Mesendoderm (in vitro differentiated cells): Measurements from ENCODE around the gene RHOT2.

Experiments used
- DNase-seq: peaks from one replicate; pipeline ENCODE4 v3.0.0; 2013
- H2AK5ac ChIP-seq: 2 replicates; pipeline ENCODE4 v1.6.1; 2013; ENCODE audit warnings: low read length, inconsistent platforms
- H2BK120ac ChIP-seq: 2 replicates; pipeline ENCODE4 v1.6.1; 2013; ENCODE audit warnings: low read depth, mild to moderate bottlenecking, low read length, moderate library complexity, mixed read lengths
- H2BK15ac ChIP-seq: replicated peaks from 2 replicates; pipeline ENCODE4 v1.6.1; 2013; ENCODE audit warnings: low read depth, mild to moderate bottlenecking, moderate library complexity
- H2BK5ac ChIP-seq: 2 replicates; pipeline ENCODE4 v1.6.1; 2013; ENCODE audit warnings: low read length, inconsistent platforms
- H3K18ac ChIP-seq: 2 replicates; pipeline ENCODE4 v1.6.1; 2013; ENCODE audit warnings: mild to moderate bottlenecking, low read length, mixed read lengths
- H3K23ac ChIP-seq: one replicate; pipeline ENCODE4 v1.6.1; 2013; ENCODE audit warnings: low read length
- H3K27ac ChIP-seq: 2 replicates; pipeline ENCODE4 v1.5.1; 2013; ENCODE audit warnings: low read depth, mild to moderate bottlenecking, inconsistent platforms, low read length, moderate library complexity
- H3K27me3 ChIP-seq: 2 replicates; pipeline ENCODE4 v1.6.1; 2013; ENCODE audit warnings: low read length, control low read depth, mild to moderate bottlenecking, inconsistent platforms; ENCODE audit not compliant: insufficient read depth, poor library complexity
- H3K36me3 ChIP-seq: 2 replicates; pipeline ENCODE4 v1.6.1; 2013; ENCODE audit warnings: low read length, inconsistent platforms; ENCODE audit not compliant: control insufficient read depth, insufficient read depth
- H3K4ac ChIP-seq: one replicate; pipeline ENCODE4 v1.6.1; 2013; ENCODE audit warnings: low read depth, mild to moderate bottlenecking, low read length, moderate library complexity
- H3K4me1 ChIP-seq: 2 replicates; pipeline ENCODE4 v1.6.1; 2013; ENCODE audit warnings: low read depth, low read length, inconsistent platforms; ENCODE audit not compliant: control insufficient read depth
- H3K4me2 ChIP-seq: 2 replicates; pipeline ENCODE4 v1.6.1; 2013; ENCODE audit warnings: low read length
- H3K4me3 ChIP-seq: 2 replicates; pipeline ENCODE4 v1.5.1; 2013; ENCODE audit warnings: mild to moderate bottlenecking, low read length
- H3K56ac ChIP-seq: one replicate; pipeline ENCODE4 v1.6.1; 2013; ENCODE audit warnings: low read length
- H3K79me1 ChIP-seq: 2 replicates; pipeline ENCODE4 v1.6.1; 2013; ENCODE audit warnings: low read length, inconsistent platforms
- H3K79me2 ChIP-seq: 2 replicates; pipeline ENCODE4 v1.6.1; 2013; ENCODE audit warnings: mild to moderate bottlenecking, low read length; ENCODE audit not compliant: control insufficient read depth, insufficient read depth
- H3K9ac ChIP-seq: 2 replicates; pipeline ENCODE4 v1.6.1; 2013; ENCODE audit warnings: low read length, inconsistent platforms
- H4K5ac ChIP-seq: one replicate; pipeline ENCODE4 v1.6.1; 2013; ENCODE audit warnings: low read length
- H4K8ac ChIP-seq: one replicate; pipeline ENCODE4 v1.6.1; 2013; ENCODE audit warnings: low read depth, mild to moderate bottlenecking, control low read depth, low read length, moderate library complexity
- WGBS: extraction: QIAGEN DNeasy Blood & Tissue Kit; methylation state at CpG from one replicate; pipeline ENCODE4 v1.1.7; 2013; ENCODE audit warnings: low lambda C conversion rate, missing lambda C conversion rate; ENCODE audit not compliant: insufficient coverage; ENCODE audit errors: extremely low coverage; 5-methylcytosine and 5-hydroxymethylcytosine counted together

RHOT2 gene

GRCh38 chr16:649631-650030 is 18.3 kb upstream of the RHOT2 start:
- H3K4me1 ChIP-seq = no peaks in the 10 kb centered on the region
- H2AK5ac ChIP-seq = no peak overlapping the region
- peak overlapping the region; percentile 8 for H3K18ac ChIP-seq
- no peak overlapping the region for H2BK120ac ChIP-seq
- peak overlapping the region; percentile 83 for H3K56ac ChIP-seq
- H4K5ac ChIP-seq = no peak overlapping the region
- no peaks in the 10 kb centered on the region for H3K36me3 ChIP-seq
- WGBS = no CpG with 5 or more reads among the region's 44 CpGs
- H3K4ac ChIP-seq = peak overlapping the region; percentile 11
- no peak overlapping the region for H2BK15ac ChIP-seq
- H3K9ac ChIP-seq = peak overlapping the region; percentile 80
- no peak overlapping the region for H2BK5ac ChIP-seq
- H3K4me3 ChIP-seq = peak overlapping the region; percentile 43
- H4K8ac ChIP-seq = peak overlapping the region; percentile 16
- H3K23ac ChIP-seq = no peak overlapping the region
- H3K79me1 ChIP-seq = no peaks in the 10 kb centered on the region
- no peaks in the 10 kb centered on the region for H3K79me2 ChIP-seq
- no peak overlapping the region for H3K27ac ChIP-seq
- no peaks in the 10 kb centered on the region for H3K27me3 ChIP-seq
- peak overlapping the region; percentile 67 for H3K4me2 ChIP-seq
- no peak for DNase-seq

- no peak overlapping the region for H2AK5ac ChIP-seq
- no peak overlapping the region for H3K18ac ChIP-seq
- H2BK15ac ChIP-seq = no peak overlapping the region
- H2BK5ac ChIP-seq = no peak overlapping the region
- H4K8ac ChIP-seq = no peak overlapping the region
- H3K9ac ChIP-seq = no peak overlapping the region
- no peak overlapping the region for H3K4ac ChIP-seq
- no peaks in the 10 kb centered on the region for H3K4me1 ChIP-seq
- no peak for DNase-seq
- H3K27ac ChIP-seq = no peak overlapping the region
- H4K5ac ChIP-seq = no peak overlapping the region
- no peak overlapping the region for H3K4me3 ChIP-seq
- no peak overlapping the region for H3K4me2 ChIP-seq
- H2BK120ac ChIP-seq = no peak overlapping the region
- H3K79me1 ChIP-seq = no peaks in the 10 kb centered on the region
- H3K36me3 ChIP-seq = no peaks in the 10 kb centered on the region
- no CpG with 5 or more reads among the region's 22 CpGs for WGBS
- no peak overlapping the region for H3K56ac ChIP-seq
- no peak overlapping the region for H3K23ac ChIP-seq
- H3K79me2 ChIP-seq = no peaks in the 10 kb centered on the region
- H3K27me3 ChIP-seq = no peaks in the 10 kb centered on the region
These were observed 16.1 kb upstream of the RHOT2 start for GRCh38 chr16:651844-652243.

GRCh38 chr16:652454-653305 is 15.3 kb upstream of the RHOT2 start:
- Histone ChIP-seq H2BK15ac (no peak overlapping the region), H2AK5ac (no peak overlapping the region), H3K4me3 (no peak overlapping the region), H3K79me1 (no peaks in the 10 kb centered on the region), H3K56ac (no peak overlapping the region), H3K27me3 (no peaks in the 10 kb centered on the region), H3K36me3 (no peaks in the 10 kb centered on the region), H2BK5ac (no peak overlapping the region), H3K23ac (no peak overlapping the region), H4K8ac (no peak overlapping the region), H3K4me2 (no peak overlapping the region), H3K9ac (no peak overlapping the region), H3K79me2 (no peaks in the 10 kb centered on the region), H2BK120ac (no peak overlapping the region), H3K4ac (no peak overlapping the region), H4K5ac (no peak overlapping the region), H3K18ac (no peak overlapping the region), H3K4me1 (no peaks in the 10 kb centered on the region), H3K27ac (no peak overlapping the region)
- WGBS = no CpG with 5 or more reads among the region's 28 CpGs
- DNase-seq = no peak

- Histone ChIP-seq H3K23ac (no peak overlapping the region), H3K4me1 (no peaks in the 10 kb centered on the region), H2AK5ac (no peak overlapping the region), H3K79me1 (no peaks in the 10 kb centered on the region), H3K18ac (no peak overlapping the region), H4K8ac (no peak overlapping the region), H3K4ac (no peak overlapping the region), H3K56ac (no peak overlapping the region), H2BK5ac (no peak overlapping the region), H2BK120ac (no peak overlapping the region), H3K36me3 (no peaks in the 10 kb centered on the region), H3K79me2 (no peaks in the 10 kb centered on the region), H3K4me3 (no peak overlapping the region), H3K9ac (no peak overlapping the region), H4K5ac (no peak overlapping the region), H3K27me3 (no peaks in the 10 kb centered on the region), H3K27ac (no peak overlapping the region), H2BK15ac (no peak overlapping the region), H3K4me2 (no peak overlapping the region)
- DNase-seq = no peak
- no CpG with 5 or more reads among the region's 12 CpGs for WGBS
These were observed 13.9 kb upstream of the RHOT2 start for GRCh38 chr16:654034-654433.

- Histone ChIP-seq H3K18ac (no peak overlapping the region), H2BK120ac (no peak overlapping the region), H3K9ac (no peak overlapping the region), H4K8ac (no peak overlapping the region), H3K4me2 (no peak overlapping the region), H3K4me1 (no peaks in the 10 kb centered on the region), H3K56ac (no peak overlapping the region), H3K36me3 (no peaks in the 10 kb centered on the region), H3K23ac (no peak overlapping the region), H2BK5ac (no peak overlapping the region), H3K79me1 (no peaks in the 10 kb centered on the region), H3K4ac (no peak overlapping the region), H2AK5ac (no peak overlapping the region), H3K4me3 (no peak overlapping the region), H4K5ac (no peak overlapping the region), H3K27me3 (no peaks in the 10 kb centered on the region), H3K79me2 (no peaks in the 10 kb centered on the region), H3K27ac (no peak overlapping the region), H2BK15ac (no peak overlapping the region)
- no peak for DNase-seq
- no CpG with 5 or more reads among the region's 22 CpGs for WGBS
These were observed 10.4 kb upstream of the RHOT2 start for GRCh38 chr16:657487-657886.
